Mucosa of rectum (tissue), 2 donors: ENCODE measurements around the gene ATP2C1.

Source experiments
- H3K27ac ChIP-seq, 2 donors: one replicate each; pipeline ENCODE4 v1.7.0; 2013; ENCODE audit warnings: inconsistent platforms in 2 of 2, low read depth in 2 of 2, low read length in 2 of 2
- H3K27me3 ChIP-seq, 2 donors: one replicate each; pipeline ENCODE4 v1.7.0; 2013; ENCODE audit warnings: low read length in 2 of 2; ENCODE audit not compliant: control insufficient read depth in 2 of 2, insufficient read depth in 2 of 2
- H3K36me3 ChIP-seq, 2 donors: one replicate each; pipeline ENCODE4 v1.7.0; 2013; ENCODE audit warnings: low read length in 2 of 2; ENCODE audit not compliant: control insufficient read depth in 2 of 2, insufficient read depth in 2 of 2
- H3K4me1 ChIP-seq, 2 donors: one replicate each; pipeline ENCODE4 v1.7.0; 2013; ENCODE audit warnings: low read length in 2 of 2, mild to moderate bottlenecking in 1 of 2; ENCODE audit not compliant: control insufficient read depth in 2 of 2, insufficient read depth in 2 of 2
- H3K4me3 ChIP-seq, 2 donors: one replicate each; pipeline ENCODE4 v1.7.0; 2013; ENCODE audit warnings: low read length in 2 of 2
- H3K9ac ChIP-seq, 2 donors: one replicate each; pipeline ENCODE4 v1.7.0; 2013; ENCODE audit warnings: low read length in 2 of 2, low read depth in 1 of 2, mild to moderate bottlenecking in 1 of 2
- H3K9me3 ChIP-seq, 2 donors: one replicate each; pipeline ENCODE4 v1.7.0; 2013; ENCODE audit warnings: low read length in 2 of 2; ENCODE audit not compliant: control insufficient read depth in 2 of 2
- donor health status: healthy.
- donor health status: Normal muscosa, but diverticular disease.

The ATP2C1 gene

GRCh38 chr3:130907966-130908365 lies 14.1 kb downstream of the ATP2C1 start:
- H3K4me3 ChIP-seq: no peak overlapping the region
- peaks cover 0 to 4% of the 10 kb centered on the region in 2 donors for H3K4me1 ChIP-seq
- H3K9ac ChIP-seq: no peak overlapping the region
- H3K9me3 ChIP-seq: no peaks in the 10 kb centered on the region
- H3K27ac ChIP-seq: no peak overlapping the region
- H3K36me3 ChIP-seq: no peaks in the 10 kb centered on the region
- H3K27me3 ChIP-seq: no peaks in the 10 kb centered on the region

DNA sequence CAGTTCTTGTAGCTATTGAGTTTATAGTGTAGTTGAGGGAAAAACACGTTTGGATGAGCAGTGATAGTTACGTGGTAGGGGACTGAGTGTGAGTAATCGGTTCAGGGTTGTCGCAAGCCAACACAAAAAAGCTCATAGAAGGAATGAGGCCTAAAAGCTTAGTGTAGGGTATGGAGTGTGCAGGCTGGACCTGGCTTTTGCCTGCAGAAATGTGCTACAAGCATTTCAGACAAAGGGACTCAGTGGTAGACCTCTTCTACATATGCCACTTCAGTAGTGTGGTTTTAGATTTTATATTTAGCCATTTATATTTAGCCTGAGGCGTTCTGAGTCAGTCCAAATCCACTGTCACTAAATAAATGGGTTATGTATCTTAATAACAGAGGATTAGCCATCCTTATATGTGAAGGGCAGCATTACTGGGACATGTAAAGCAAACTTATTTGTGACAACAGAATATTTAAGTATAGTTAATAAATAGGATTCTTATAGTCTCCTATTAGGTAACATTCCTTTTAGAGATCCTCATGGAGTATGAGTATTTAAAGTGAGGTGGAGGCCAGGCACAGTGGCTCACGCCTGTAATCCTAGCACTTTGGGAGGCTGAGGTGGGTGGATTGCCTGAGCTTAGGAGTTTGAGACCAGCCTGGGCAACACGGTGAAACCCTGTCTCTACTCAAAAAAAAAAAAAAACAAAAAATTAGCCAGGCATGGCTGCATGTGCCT lies 21.8 kb downstream of the ATP2C1 start:
- H3K36me3 ChIP-seq: peaks cover 0 to 2% of the 10 kb centered on the region in 2 donors
- H3K9ac ChIP-seq: no peak overlapping the region
- H3K27ac ChIP-seq: no peak overlapping the region
- H3K9me3 ChIP-seq: no peaks in the 10 kb centered on the region
- no peak overlapping the region for H3K4me3 ChIP-seq
- no peaks in the 10 kb centered on the region for H3K4me1 ChIP-seq
- H3K27me3 ChIP-seq: no peaks in the 10 kb centered on the region

GRCh38 chr3:130916507-130917167 lies 22.8 kb downstream of the ATP2C1 start:
- Histone ChIP-seq H3K27ac (no peak overlapping the region), H3K36me3 (peaks cover 0 to 2% of the 10 kb centered on the region in 2 donors), H3K9me3 (no peaks in the 10 kb centered on the region), H3K9ac (no peak overlapping the region), H3K4me1 (no peaks in the 10 kb centered on the region), H3K4me3 (no peak overlapping the region), H3K27me3 (no peaks in the 10 kb centered on the region)

GRCh38 chr3:130918328-130918727 lies 24.4 kb downstream of the ATP2C1 start:
- H3K9me3 ChIP-seq: no peaks in the 10 kb centered on the region
- H3K9ac ChIP-seq: no peak overlapping the region
- no peak overlapping the region for H3K27ac ChIP-seq
- H3K27me3 ChIP-seq: no peaks in the 10 kb centered on the region
- H3K4me3 ChIP-seq: no peak overlapping the region
- no peaks in the 10 kb centered on the region for H3K4me1 ChIP-seq
- peaks cover 0 to 2% of the 10 kb centered on the region in 2 donors for H3K36me3 ChIP-seq

DNA sequence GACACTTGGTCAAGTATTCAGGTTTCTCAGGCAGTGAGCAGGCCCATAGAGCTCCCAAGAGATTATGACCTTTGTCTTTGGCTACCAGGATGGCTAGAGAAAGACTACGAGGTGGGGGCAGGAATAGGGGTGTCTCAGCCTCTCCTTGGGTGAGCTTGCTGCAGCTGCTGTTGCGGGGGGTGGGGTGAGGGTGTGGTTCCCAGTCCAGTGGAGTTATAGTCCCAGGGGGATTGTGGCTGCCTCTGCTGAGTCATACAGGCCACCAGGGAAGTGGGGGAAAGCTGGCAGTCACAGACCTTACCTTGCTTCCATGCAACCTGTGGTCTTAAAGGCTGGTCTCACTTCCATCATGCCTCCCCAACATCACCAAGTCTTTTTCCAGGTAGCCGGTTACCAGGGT lies 31.7 kb downstream of the ATP2C1 start:
- Histone ChIP-seq H3K4me3 (no peak overlapping the region), H3K27me3 (no peaks in the 10 kb centered on the region), H3K4me1 (no peaks in the 10 kb centered on the region), H3K9ac (no peak overlapping the region), H3K9me3 (no peaks in the 10 kb centered on the region), H3K27ac (no peak overlapping the region), H3K36me3 (peaks cover 0 to 3% of the 10 kb centered on the region in 2 donors)

DNA sequence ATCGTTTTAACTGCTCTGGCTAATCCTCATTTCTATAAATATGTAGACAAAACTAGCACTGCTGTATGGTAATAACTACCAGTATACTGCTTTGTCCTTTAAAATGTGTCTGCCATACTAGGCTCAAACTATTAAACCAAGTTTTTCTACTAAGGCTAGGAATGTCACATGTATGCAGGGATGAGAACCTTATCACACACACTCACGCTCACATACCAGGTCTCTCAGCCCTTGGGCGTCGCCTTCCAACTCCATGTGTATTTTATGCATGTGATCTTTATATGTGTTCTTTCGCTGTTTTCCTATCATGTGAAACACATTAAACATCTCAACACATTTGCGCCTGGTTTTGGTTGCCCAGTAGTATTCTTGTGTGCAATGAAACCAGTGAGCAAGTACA lies 32.6 kb downstream of the ATP2C1 start:
- H3K27me3 ChIP-seq: no peaks in the 10 kb centered on the region
- peaks cover 3 to 4% of the 10 kb centered on the region in 2 donors for H3K36me3 ChIP-seq
- no peaks in the 10 kb centered on the region for H3K9me3 ChIP-seq
- H3K9ac ChIP-seq: no peak overlapping the region
- no peaks in the 10 kb centered on the region for H3K4me1 ChIP-seq
- H3K27ac ChIP-seq: no peak overlapping the region
- no peak overlapping the region for H3K4me3 ChIP-seq

DNA sequence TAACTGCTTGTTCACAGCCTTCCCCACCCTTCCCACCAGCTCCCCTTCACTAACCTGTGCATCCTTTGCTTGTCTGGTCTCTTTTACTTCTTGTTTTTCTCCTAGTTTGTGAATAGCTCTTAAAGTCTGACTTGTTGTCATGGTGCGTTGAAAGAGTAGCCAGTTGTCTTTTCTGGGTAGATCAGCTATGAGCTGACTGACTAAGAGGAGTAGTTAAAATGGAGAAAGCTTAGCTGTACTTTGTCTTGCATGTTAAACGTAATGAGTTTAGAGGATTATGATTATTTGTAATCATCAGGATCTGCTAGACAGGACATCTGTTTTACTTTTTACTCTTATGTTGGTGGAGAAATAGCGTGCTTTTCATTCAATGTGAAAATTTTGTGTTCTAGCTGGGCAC lies 35.9 kb downstream of the ATP2C1 start:
- no peak overlapping the region for H3K27ac ChIP-seq
- no peak overlapping the region for H3K4me3 ChIP-seq
- H3K27me3 ChIP-seq: no peaks in the 10 kb centered on the region
- H3K4me1 ChIP-seq: no peaks in the 10 kb centered on the region
- peaks cover 6 to 9% of the 10 kb centered on the region in 2 donors for H3K36me3 ChIP-seq
- no peak overlapping the region for H3K9ac ChIP-seq
- no peaks in the 10 kb centered on the region for H3K9me3 ChIP-seq

DNA sequence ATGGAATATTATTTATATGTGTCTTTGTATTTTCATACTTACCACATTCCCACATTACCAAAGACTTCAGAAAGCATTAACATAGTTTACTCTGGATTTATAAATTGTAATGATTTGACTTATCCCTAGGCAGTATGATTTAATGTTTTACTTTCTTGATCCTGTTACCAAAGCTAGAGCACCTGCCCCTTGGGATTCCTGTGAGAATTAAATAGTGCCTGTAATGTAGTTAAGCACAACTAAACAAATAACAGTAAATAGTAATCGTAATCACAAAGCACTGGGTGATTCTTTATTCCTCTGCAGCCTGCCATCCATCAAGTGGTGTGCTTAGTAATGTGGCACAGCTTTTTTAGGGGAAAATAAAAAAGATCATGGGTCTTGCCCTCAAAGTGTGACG lies 39.1 kb downstream of the ATP2C1 start:
- H3K36me3 ChIP-seq: peaks cover 6 to 9% of the 10 kb centered on the region in 2 donors
- no peaks in the 10 kb centered on the region for H3K27me3 ChIP-seq

DNA sequence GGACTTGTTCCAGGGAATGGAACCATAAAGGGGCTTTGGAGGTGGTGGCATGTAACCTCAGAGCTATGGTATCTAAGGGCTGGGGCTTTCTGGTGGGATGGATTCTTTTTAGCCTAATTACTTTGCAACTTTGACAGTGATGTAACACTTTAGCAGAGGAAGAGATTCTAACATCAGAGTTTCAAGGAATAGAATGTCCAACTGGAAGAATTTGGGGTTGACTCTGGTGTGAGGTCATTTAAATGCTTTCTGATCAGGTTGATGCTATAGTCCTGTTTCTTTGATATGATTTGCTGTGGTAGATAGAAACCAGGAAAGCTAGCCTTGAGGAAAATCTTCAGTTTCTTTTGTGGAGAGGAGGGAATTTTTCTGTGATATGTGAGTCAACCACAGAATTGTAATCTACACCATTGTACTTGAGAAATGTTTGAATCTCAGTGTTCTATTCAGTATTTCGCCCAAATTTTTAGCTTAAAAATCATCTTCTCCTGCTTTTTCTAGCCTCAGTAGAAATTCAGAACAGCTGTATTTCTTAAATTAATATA lies 40.0 kb downstream of the ATP2C1 start:
- H3K4me1 ChIP-seq: no peaks in the 10 kb centered on the region
- no peak overlapping the region for H3K27ac ChIP-seq
- no peak overlapping the region for H3K9ac ChIP-seq
- no peaks in the 10 kb centered on the region for H3K27me3 ChIP-seq
- H3K4me3 ChIP-seq: no peak overlapping the region
- H3K9me3 ChIP-seq: no peaks in the 10 kb centered on the region
- H3K36me3 ChIP-seq: peaks cover 6 to 9% of the 10 kb centered on the region in 2 donors

More for the DNA sequence above, 39.1 kb downstream of the ATP2C1 start:
- Histone ChIP-seq H3K4me1 (no peaks in the 10 kb centered on the region), H3K9me3 (no peaks in the 10 kb centered on the region), H3K9ac (no peak overlapping the region), H3K4me3 (no peak overlapping the region), H3K27ac (no peak overlapping the region)

GRCh38 chr3:130934442-130935089 lies 40.7 kb downstream of the ATP2C1 start:
- no peaks in the 10 kb centered on the region for H3K27me3 ChIP-seq
- H3K36me3 ChIP-seq: peaks cover 6 to 9% of the 10 kb centered on the region in 2 donors
- H3K4me1 ChIP-seq: no peaks in the 10 kb centered on the region
- no peaks in the 10 kb centered on the region for H3K9me3 ChIP-seq
- H3K27ac ChIP-seq: no peak overlapping the region
- H3K9ac ChIP-seq: no peak overlapping the region
- H3K4me3 ChIP-seq: no peak overlapping the region
